ENCODE measurements around the gene C20orf204.
A peak's percentile ranks its signal among the peaks of the same experiment; 100 is the strongest.

The C20orf204 gene

GRCh38 chr20:64041040-64041780, 5.2 kb downstream of the C20orf204 start:
- TF ChIP-seq CTCF (IDR thresholded peaks at IDR 0.05; ENCODE audit: low read depth, low read length, missing control alignments): no peak
- DNase-seq (ENCODE audit: low read depth): no peak
- in situ Hi-C loops (cut with HindIII; ENCODE audit: low sequenced_read_pairs): no loop called here
- H3K4me3 ChIP-seq (ENCODE audit: low read depth, low read length): no peak overlapping the region

GRCh38 chr20:64041781-64042053, 5.7 kb downstream of the C20orf204 start:
- no peak for TF ChIP-seq CTCF (IDR thresholded peaks at IDR 0.05; ENCODE audit: low read depth, low read length, missing control alignments)
- in situ Hi-C loops (cut with HindIII; ENCODE audit: low sequenced_read_pairs): no loop called here
- no peak for DNase-seq (ENCODE audit: low read depth)
- no peak overlapping the region for H3K4me3 ChIP-seq (ENCODE audit: low read depth, low read length)

GRCh38 chr20:64042054-64042781, 6.2 kb downstream of the C20orf204 start:
- in situ Hi-C loops (cut with HindIII; ENCODE audit: low sequenced_read_pairs): no loop called here
- no peak for DNase-seq (ENCODE audit: low read depth)
- H3K4me3 ChIP-seq (ENCODE audit: low read depth, low read length): peak overlapping the region; percentile 19
- TF ChIP-seq CTCF (IDR thresholded peaks at IDR 0.05; ENCODE audit: low read depth, low read length, missing control alignments): no peak

- no peak for DNase-seq (ENCODE audit: low read depth)
- TF ChIP-seq CTCF (IDR thresholded peaks at IDR 0.05; ENCODE audit: low read depth, low read length, missing control alignments): no peak
- no peak overlapping the region for H3K4me3 ChIP-seq (ENCODE audit: low read depth, low read length)
- in situ Hi-C loops (cut with HindIII; ENCODE audit: low sequenced_read_pairs): no loop called here
Observed at GRCh38 chr20:64043768-64044167, 7.8 kb downstream of the C20orf204 start.

- no peak for DNase-seq (ENCODE audit: low read depth)
- no peak for TF ChIP-seq CTCF (IDR thresholded peaks at IDR 0.05; ENCODE audit: low read depth, low read length, missing control alignments)
- H3K4me3 ChIP-seq (ENCODE audit: low read depth, low read length): no peak overlapping the region
- in situ Hi-C loops (cut with HindIII; ENCODE audit: low sequenced_read_pairs): no loop called here
Observed at GRCh38 chr20:64044484-64045247, 8.7 kb downstream of the C20orf204 start.

- no peak for DNase-seq (ENCODE audit: low read depth)
- no peak for TF ChIP-seq CTCF (IDR thresholded peaks at IDR 0.05; ENCODE audit: low read depth, low read length, missing control alignments)
- H3K4me3 ChIP-seq (ENCODE audit: low read depth, low read length): no peak overlapping the region
- in situ Hi-C loops (cut with HindIII; ENCODE audit: low sequenced_read_pairs): no loop called here
Observed at GRCh38 chr20:64045346-64046011, 9.5 kb downstream of the C20orf204 start.

Measured in astrocyte of the cerebellum (primary cell).